ENCODE data around the gene MED14.

- TF ChIP-seq POLR2A (IDR thresholded peaks at IDR 0.05), result no peak
- TF ChIP-seq CTCF (IDR thresholded peaks at IDR 0.05), result no peak
- no peak for TF ChIP-seq POLR2AphosphoS5 (IDR thresholded peaks at IDR 0.05)
- TF ChIP-seq EP300 (IDR thresholded peaks at IDR 0.05), result no peak
Measured at GRCh38 chrX:40663078-40663740, 72.1 kb downstream of the MED14 start.
